ENCODE results near the gene PSG4. TPM values are rescaled to one million over a fixed set of nuclear protein-coding genes. Genes with fewer than 3 reads are reported as not detected.
"Not testable (repeated sequence)": the region's sequence is repeated elsewhere in the genome, so short reads cannot be mapped to it uniquely, and the experiment has no call there.

The PSG4 gene
- not detected in 2 replicates for polyA plus RNA-seq
- not detected in 2 replicates for polyA minus RNA-seq

- H3F3A ChIP-seq (ENCODE audit: insufficient read depth, low read length, poor library complexity, severe bottlenecking); H2AFZ ChIP-seq (ENCODE audit: low read depth, low read length); H3K27me3 ChIP-seq (ENCODE audit: insufficient read depth, low read depth, low read length); H4K20me1 ChIP-seq (ENCODE audit: insufficient read depth); H3K9me2 ChIP-seq (ENCODE audit: insufficient read depth, low read length); H3K9me3 ChIP-seq (ENCODE audit: low read length); H3K79me2 ChIP-seq (replicated peaks; ENCODE audit: insufficient read depth, low read length); H3K9ac ChIP-seq (ENCODE audit: low read length); H3K4me3 ChIP-seq (ENCODE audit: low read length); H3K4me2 ChIP-seq (ENCODE audit: low read length); H3K36me3 ChIP-seq (ENCODE audit: insufficient read depth, low read length); H3K27ac ChIP-seq (ENCODE audit: low read length): not testable (repeated sequence)
Observed at GRCh38 chr19:43205471-43206105, at the start of gene PSG4. TSS of gene PSG4 (minus strand) at chr19:43205638. CDS start at chr19:43205536, 102 bp downstream.

GRCh38 chr19:43251428-43251827, 46.0 kb upstream of the PSG4 start:
- H3K79me2 ChIP-seq (replicated peaks; ENCODE audit: insufficient read depth, low read length); H3K4me2 ChIP-seq (ENCODE audit: low read length); H3K9ac ChIP-seq (ENCODE audit: low read length); H2AFZ ChIP-seq (ENCODE audit: low read depth, low read length); H3K9me3 ChIP-seq (ENCODE audit: low read length); H3K27ac ChIP-seq (ENCODE audit: low read length); H4K20me1 ChIP-seq (ENCODE audit: insufficient read depth); H3K9me2 ChIP-seq (ENCODE audit: insufficient read depth, low read length); H3K27me3 ChIP-seq (ENCODE audit: insufficient read depth, low read depth, low read length); H3F3A ChIP-seq (ENCODE audit: insufficient read depth, low read length, poor library complexity, severe bottlenecking); H3K4me3 ChIP-seq (ENCODE audit: low read length); H3K36me3 ChIP-seq (ENCODE audit: insufficient read depth, low read length): not testable (repeated sequence)

- H3K27ac ChIP-seq (ENCODE audit: low read length); H2AFZ ChIP-seq (ENCODE audit: low read depth, low read length): not testable (repeated sequence)
Observed at GRCh38 chr19:43250296-43250695, 44.9 kb upstream of the PSG4 start.

GRCh38 chr19:43248635-43249002, 43.2 kb upstream of the PSG4 start:
- not testable (repeated sequence) for H3F3A ChIP-seq (ENCODE audit: insufficient read depth, low read length, poor library complexity, severe bottlenecking); H3K36me3 ChIP-seq (ENCODE audit: insufficient read depth, low read length); H3K9ac ChIP-seq (ENCODE audit: low read length); H3K4me2 ChIP-seq (ENCODE audit: low read length); H3K9me2 ChIP-seq (ENCODE audit: insufficient read depth, low read length); H4K20me1 ChIP-seq (ENCODE audit: insufficient read depth); H3K4me3 ChIP-seq (ENCODE audit: low read length); H2AFZ ChIP-seq (ENCODE audit: low read depth, low read length); H3K27me3 ChIP-seq (ENCODE audit: insufficient read depth, low read depth, low read length); H3K79me2 ChIP-seq (replicated peaks; ENCODE audit: insufficient read depth, low read length); H3K9me3 ChIP-seq (ENCODE audit: low read length); H3K27ac ChIP-seq (ENCODE audit: low read length)

More at GRCh38 chr19:43250296-43250695, 44.9 kb upstream of the PSG4 start:
- H4K20me1 ChIP-seq (ENCODE audit: insufficient read depth); H3K9ac ChIP-seq (ENCODE audit: low read length); H3F3A ChIP-seq (ENCODE audit: insufficient read depth, low read length, poor library complexity, severe bottlenecking); H3K9me2 ChIP-seq (ENCODE audit: insufficient read depth, low read length); H3K4me3 ChIP-seq (ENCODE audit: low read length); H3K27me3 ChIP-seq (ENCODE audit: insufficient read depth, low read depth, low read length); H3K9me3 ChIP-seq (ENCODE audit: low read length); H3K4me2 ChIP-seq (ENCODE audit: low read length); H3K36me3 ChIP-seq (ENCODE audit: insufficient read depth, low read length); H3K79me2 ChIP-seq (replicated peaks; ENCODE audit: insufficient read depth, low read length): not testable (repeated sequence)

- not testable (repeated sequence) for H3F3A ChIP-seq (ENCODE audit: insufficient read depth, low read length, poor library complexity, severe bottlenecking); H3K79me2 ChIP-seq (replicated peaks; ENCODE audit: insufficient read depth, low read length); H3K9me2 ChIP-seq (ENCODE audit: insufficient read depth, low read length); H3K4me3 ChIP-seq (ENCODE audit: low read length); H3K27ac ChIP-seq (ENCODE audit: low read length); H3K9me3 ChIP-seq (ENCODE audit: low read length); H3K9ac ChIP-seq (ENCODE audit: low read length); H3K27me3 ChIP-seq (ENCODE audit: insufficient read depth, low read depth, low read length); H3K4me2 ChIP-seq (ENCODE audit: low read length); H4K20me1 ChIP-seq (ENCODE audit: insufficient read depth); H2AFZ ChIP-seq (ENCODE audit: low read depth, low read length); H3K36me3 ChIP-seq (ENCODE audit: insufficient read depth, low read length)
Observed at GRCh38 chr19:43247243-43247880, 41.9 kb upstream of the PSG4 start.

- H3K9me2 ChIP-seq (ENCODE audit: insufficient read depth, low read length); H2AFZ ChIP-seq (ENCODE audit: low read depth, low read length); H3K27ac ChIP-seq (ENCODE audit: low read length); H3F3A ChIP-seq (ENCODE audit: insufficient read depth, low read length, poor library complexity, severe bottlenecking); H3K4me2 ChIP-seq (ENCODE audit: low read length); H3K9me3 ChIP-seq (ENCODE audit: low read length); H4K20me1 ChIP-seq (ENCODE audit: insufficient read depth); H3K27me3 ChIP-seq (ENCODE audit: insufficient read depth, low read depth, low read length); H3K79me2 ChIP-seq (replicated peaks; ENCODE audit: insufficient read depth, low read length); H3K36me3 ChIP-seq (ENCODE audit: insufficient read depth, low read length); H3K9ac ChIP-seq (ENCODE audit: low read length); H3K4me3 ChIP-seq (ENCODE audit: low read length): not testable (repeated sequence)
Observed at GRCh38 chr19:43245848-43246247, 40.4 kb upstream of the PSG4 start.

- H3K9me3 ChIP-seq (ENCODE audit: low read length); H3K27ac ChIP-seq (ENCODE audit: low read length); H3K4me3 ChIP-seq (ENCODE audit: low read length); H3F3A ChIP-seq (ENCODE audit: insufficient read depth, low read length, poor library complexity, severe bottlenecking); H2AFZ ChIP-seq (ENCODE audit: low read depth, low read length); H3K27me3 ChIP-seq (ENCODE audit: insufficient read depth, low read depth, low read length); H4K20me1 ChIP-seq (ENCODE audit: insufficient read depth); H3K9me2 ChIP-seq (ENCODE audit: insufficient read depth, low read length); H3K9ac ChIP-seq (ENCODE audit: low read length); H3K36me3 ChIP-seq (ENCODE audit: insufficient read depth, low read length); H3K79me2 ChIP-seq (replicated peaks; ENCODE audit: insufficient read depth, low read length); H3K4me2 ChIP-seq (ENCODE audit: low read length): not testable (repeated sequence)
Observed at GRCh38 chr19:43242211-43242610, 36.8 kb upstream of the PSG4 start.

GRCh38 chr19:43238213-43238612, 32.8 kb upstream of the PSG4 start:
- not testable (repeated sequence) for H3K9me2 ChIP-seq (ENCODE audit: insufficient read depth, low read length); H3K4me3 ChIP-seq (ENCODE audit: low read length); H3K9me3 ChIP-seq (ENCODE audit: low read length); H4K20me1 ChIP-seq (ENCODE audit: insufficient read depth); H3K4me2 ChIP-seq (ENCODE audit: low read length); H3K9ac ChIP-seq (ENCODE audit: low read length); H3K79me2 ChIP-seq (replicated peaks; ENCODE audit: insufficient read depth, low read length); H3K27me3 ChIP-seq (ENCODE audit: insufficient read depth, low read depth, low read length); H3K36me3 ChIP-seq (ENCODE audit: insufficient read depth, low read length); H3F3A ChIP-seq (ENCODE audit: insufficient read depth, low read length, poor library complexity, severe bottlenecking); H2AFZ ChIP-seq (ENCODE audit: low read depth, low read length); H3K27ac ChIP-seq (ENCODE audit: low read length)
